OCI-LY1 (cell line): ENCODE measurements around the gene PRAMEF13.
"Not testable (repeated sequence)": the region's sequence is repeated elsewhere in the genome, so short reads cannot be mapped to it uniquely, and the experiment has no call there.

Source experiments
- CTCF ChIP-seq: fragments of 200-600 bp; sonication (generic), shearing (Covaris generic); IDR thresholded peaks from 2 replicates; pipeline ENCODE4 v1.5.1; 2017; ENCODE audit warnings: mild to moderate bottlenecking, antibody characterized with exemption, low read length, moderate library complexity, mixed read lengths
- EZH2 ChIP-seq: fragments of 200-600 bp; sonication (generic), shearing (Covaris generic); IDR thresholded peaks from 2 replicates; pipeline ENCODE4 v1.8.0; 2017; ENCODE audit warnings: borderline replicate concordance, mixed run types, mild to moderate bottlenecking, antibody characterized with exemption, low read length, moderate library complexity, mixed read lengths

GRCh38 chr1:13231061-13231750 is 30.0 kb upstream of the PRAMEF13 start:
- TF ChIP-seq CTCF, EZH2: not testable (repeated sequence)
